OCI-LY3 (cell line): ENCODE data around the gene HAUS3.

Source experiments
- H2AFZ ChIP-seq: fragments of 200-600, 300-600 bp; shearing (Covaris generic); 2 replicates; pipeline ENCODE4 v1.6.0; 2014; ENCODE audit warnings: antibody characterized with exemption, low read depth, low read length
- H3K27ac ChIP-seq: fragments of 200-600, 300-600 bp; sonication (generic); 2 replicates; pipeline ENCODE4 v1.5.1; 2014; ENCODE audit warnings: mild to moderate bottlenecking, low read length, moderate library complexity, mixed read lengths
- H3K27me3 ChIP-seq: fragments of 200-600, 300-600 bp; sonication (generic); 2 replicates; pipeline ENCODE4 v1.6.1; 2014; ENCODE audit warnings: low read depth, low read length, mixed read lengths
- H3K36me3 ChIP-seq: fragments of 200-600, 300-600 bp; sonication (generic); replicated peaks from 2 replicates; pipeline ENCODE3; 2014; ENCODE audit warnings: low read depth, low read length, mixed read lengths
- H3K4me1 ChIP-seq: fragments of 300-600, 200-600 bp; sonication (generic); 2 replicates; pipeline ENCODE4 v1.6.1; 2014; ENCODE audit warnings: low read length, mixed read lengths
- H3K4me2 ChIP-seq: fragments of 200-600, 300-600 bp; sonication (generic); 2 replicates; pipeline ENCODE4 v1.6.1; 2014; ENCODE audit warnings: low read length, mixed read lengths
- H3K4me3 ChIP-seq: fragments of 300-600, 200-600 bp; sonication (generic); 2 replicates; pipeline ENCODE4 v1.5.1; 2014; ENCODE audit warnings: antibody characterized with exemption, mild to moderate bottlenecking, low read length, moderate library complexity
- H3K79me2 ChIP-seq: fragments of 300-600, 200-600 bp; shearing (Covaris generic); 2 replicates; pipeline ENCODE4 v1.6.1; 2014; ENCODE audit warnings: mild to moderate bottlenecking, low read length, mixed read lengths
- H3K9ac ChIP-seq: fragments of 300-600, 200-600 bp; shearing (Covaris generic); 2 replicates; pipeline ENCODE4 v1.6.0; 2014; ENCODE audit warnings: mild to moderate bottlenecking, low read length, moderate library complexity
- H3K9me3 ChIP-seq: fragments of 200-600, 300-600 bp; shearing (Covaris generic); 2 replicates; pipeline ENCODE4 v1.6.1; 2014; ENCODE audit warnings: low read length, mixed read lengths; ENCODE audit not compliant: insufficient read depth
- H4K20me1 ChIP-seq: fragments of 200-600, 300-600 bp; sonication (generic); 2 replicates; pipeline ENCODE4 v1.6.1; 2016; ENCODE audit warnings: low read length, mixed read lengths; ENCODE audit not compliant: insufficient read depth
- CTCF ChIP-seq: fragments of 200-600, 300-600 bp; sonication (generic); IDR thresholded peaks from 2 replicates; pipeline ENCODE4 v1.5.1; 2014; ENCODE audit warnings: antibody characterized with exemption, low read length, low read depth
- EZH2phosphoT487 ChIP-seq: fragments of 200-600 bp; shearing (Covaris generic); IDR thresholded peaks from 2 replicates; pipeline ENCODE4 v1.6.1; 2018; ENCODE audit warnings: antibody characterized with exemption, mixed run types, low read depth

The HAUS3 gene

GRCh38 chr4:2182994-2183393 is 58.9 kb downstream of the HAUS3 start:
- TF ChIP-seq EZH2phosphoT487 (no peak), CTCF (no peak)
- H3K36me3 ChIP-seq, result peaks cover 8% of the 10 kb centered on the region
- H3K9ac ChIP-seq, result no peak overlapping the region
- no peaks in the 10 kb centered on the region for H3K4me1 ChIP-seq
- H3K27ac ChIP-seq, result no peak overlapping the region
- no peak overlapping the region for H3K4me2 ChIP-seq
- H3K9me3 ChIP-seq, result peaks cover 10% of the 10 kb centered on the region
- H2AFZ ChIP-seq, result no peak overlapping the region
- no peaks in the 10 kb centered on the region for H3K27me3 ChIP-seq
- H4K20me1 ChIP-seq, result no peaks in the 10 kb centered on the region
- H3K79me2 ChIP-seq, result no peaks in the 10 kb centered on the region
- no peak overlapping the region for H3K4me3 ChIP-seq

- Histone ChIP-seq H3K4me1 (no peaks in the 10 kb centered on the region), H3K9me3 (peaks cover 4% of the 10 kb centered on the region; the same call in 1 of the 2 replicates), H4K20me1 (no peaks in the 10 kb centered on the region), H3K4me3 (no peak overlapping the region), H3K4me2 (no peak overlapping the region), H3K79me2 (no peaks in the 10 kb centered on the region), H3K27ac (no peak overlapping the region), H2AFZ (no peak overlapping the region), H3K9ac (no peak overlapping the region), H3K36me3 (no peaks in the 10 kb centered on the region), H3K27me3 (no peaks in the 10 kb centered on the region)
- TF ChIP-seq CTCF, result no peak
- TF ChIP-seq EZH2phosphoT487, result no peak
These were observed 61.5 kb downstream of the HAUS3 start for GRCh38 chr4:2180410-2180809.

- Histone ChIP-seq H3K27ac (no peak overlapping the region), H3K4me3 (no peak overlapping the region), H3K27me3 (no peaks in the 10 kb centered on the region), H3K4me2 (no peak overlapping the region), H2AFZ (no peak overlapping the region), H3K79me2 (no peaks in the 10 kb centered on the region), H3K4me1 (no peaks in the 10 kb centered on the region), H4K20me1 (no peaks in the 10 kb centered on the region), H3K9ac (no peak overlapping the region), H3K36me3 (no peaks in the 10 kb centered on the region), H3K9me3 (peaks cover 4% of the 10 kb centered on the region; the same call in 1 of the 2 replicates)
- no peak for TF ChIP-seq EZH2phosphoT487
These were observed 62.2 kb downstream of the HAUS3 start for GRCh38 chr4:2179717-2180116.

- TF ChIP-seq EZH2phosphoT487, result no peak
- no peak for TF ChIP-seq CTCF
- Histone ChIP-seq H3K4me3 (no peak overlapping the region), H3K4me2 (no peak overlapping the region), H3K27me3 (no peaks in the 10 kb centered on the region), H3K9ac (no peak overlapping the region), H2AFZ (no peak overlapping the region), H3K4me1 (no peaks in the 10 kb centered on the region), H3K36me3 (no peaks in the 10 kb centered on the region), H3K79me2 (no peaks in the 10 kb centered on the region), H4K20me1 (no peaks in the 10 kb centered on the region), H3K9me3 (peaks cover 4% of the 10 kb centered on the region; the same call in 1 of the 2 replicates), H3K27ac (no peak overlapping the region)
These were observed 62.9 kb downstream of the HAUS3 start for GRCh38 chr4:2178986-2179385.
